Stimulated activated CD4-positive, alpha-beta T cell treated with anti-CD3 and anti-CD28 coated beads, TNF-alpha, amount 100 ng/mL, for 4 hours (primary cell): ENCODE measurements around the gene MCF2L.

ENCODE experiments used
- DNase-seq, 3 experiments: peaks; one replicate each; pipeline ENCODE4 v3.0.0-alpha.2; 2020; ENCODE audit warnings: low read depth in 3 of 3

The MCF2L gene

DNA sequence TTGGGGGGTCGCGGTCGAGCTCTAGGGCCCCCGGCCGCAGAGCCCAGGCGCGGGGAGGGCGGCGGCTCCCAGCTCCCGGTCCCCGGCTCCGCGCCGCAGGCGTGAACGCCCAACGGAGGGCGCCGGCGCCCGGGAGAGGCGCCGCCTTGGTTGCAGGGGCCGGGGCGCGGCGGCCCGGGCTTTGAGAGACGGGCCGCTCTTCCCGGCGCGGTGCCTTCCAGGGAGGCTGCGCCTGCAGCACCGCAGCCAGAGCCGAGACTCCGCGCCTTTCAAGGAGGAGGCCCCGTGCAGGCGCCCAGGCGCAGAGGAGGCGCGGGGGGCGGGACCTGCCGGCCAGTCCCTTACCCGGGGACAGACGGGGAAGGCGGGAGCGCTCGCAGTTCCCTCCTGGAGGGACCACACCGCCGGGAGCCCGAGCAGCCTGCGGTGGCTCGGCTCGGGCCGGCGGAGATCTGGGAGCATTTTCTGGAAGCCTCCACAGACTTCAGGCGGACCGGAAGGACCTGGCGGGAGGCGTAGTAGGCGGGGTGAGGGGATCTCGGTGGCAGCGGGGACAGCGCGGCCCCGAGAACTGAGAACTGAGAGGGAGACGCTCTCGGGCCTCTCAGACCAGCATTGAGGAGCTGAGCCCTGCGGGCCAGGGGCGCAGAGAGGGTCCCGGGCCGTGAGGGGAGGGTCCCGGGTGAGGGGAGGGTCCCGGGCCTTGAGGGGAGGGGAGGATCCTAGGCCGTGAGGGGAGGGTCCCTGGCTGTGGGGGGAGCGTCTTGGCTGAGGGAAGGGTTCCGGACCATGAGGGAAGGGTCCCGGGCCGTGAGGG, 25.5 kb upstream of the MCF2L start:
- DNase-seq, result peak in 2 of 3 experiments; percentile 7 to 14

DNA sequence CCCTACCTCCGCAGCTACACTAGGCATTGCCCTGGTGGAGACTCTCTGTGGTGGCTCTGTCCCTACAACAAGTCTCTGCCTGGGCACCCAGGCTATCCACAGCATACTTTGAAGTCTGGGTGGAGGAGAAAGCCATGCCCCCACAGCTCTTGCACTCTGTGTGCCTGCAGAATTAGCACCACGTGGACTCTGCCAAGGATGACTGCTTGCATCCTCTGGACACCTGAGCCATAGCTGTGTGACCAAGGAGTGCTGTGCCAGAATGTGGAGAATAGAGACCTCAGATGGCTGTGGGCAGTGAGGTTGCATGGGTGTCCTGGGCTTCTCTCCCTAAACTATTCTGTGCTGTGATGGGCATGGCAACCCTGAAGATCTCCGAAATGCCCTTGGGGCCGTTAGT, 21.2 kb upstream of the MCF2L start:
- no peak for DNase-seq

DNA sequence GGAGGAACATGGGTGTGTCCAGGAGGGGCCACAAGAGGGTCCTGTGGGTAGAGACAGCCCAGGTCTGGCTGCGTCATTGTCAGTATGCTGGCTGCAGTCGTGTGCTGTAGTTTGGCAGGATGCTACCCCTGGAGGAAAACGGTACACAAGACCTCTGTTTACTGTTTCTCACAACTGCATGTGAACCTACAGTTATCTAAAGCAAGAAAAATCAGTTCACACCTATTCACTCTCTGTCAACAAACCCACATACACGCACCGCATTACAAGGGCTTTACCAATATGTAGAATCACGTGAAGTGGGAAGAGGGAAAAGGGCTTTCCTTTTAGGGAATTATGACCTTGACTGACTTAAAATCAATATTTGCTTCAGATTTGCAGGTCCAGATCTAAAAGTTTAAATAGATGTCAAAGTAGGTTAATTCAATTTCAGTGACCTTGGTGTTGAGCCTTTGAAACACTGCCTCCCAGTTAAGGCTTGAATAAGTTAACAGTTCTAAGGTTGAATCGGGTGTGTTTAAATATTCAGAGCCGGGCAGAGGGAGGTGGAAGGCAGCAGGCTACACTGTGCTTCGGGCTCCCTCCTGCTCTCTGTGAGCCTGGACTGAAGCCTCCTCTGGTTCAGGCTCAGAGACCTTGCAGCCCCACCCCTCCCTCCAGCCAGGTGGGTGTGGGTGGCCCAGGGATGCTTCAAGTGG, 17.2 kb upstream of the MCF2L start:
- no peak for DNase-seq

- DNase-seq, result no peak
These were observed 16.1 kb upstream of the MCF2L start for GRCh38 chr13:112952759-112953551.

GRCh38 chr13:112953591-112954487, 15.2 kb upstream of the MCF2L start:
- no peak for DNase-seq

- DNase-seq, result no peak
These were observed 14.3 kb upstream of the MCF2L start for GRCh38 chr13:112954488-112955270.

- no peak for DNase-seq
These were observed 13.6 kb upstream of the MCF2L start for GRCh38 chr13:112955271-112955937.

DNA sequence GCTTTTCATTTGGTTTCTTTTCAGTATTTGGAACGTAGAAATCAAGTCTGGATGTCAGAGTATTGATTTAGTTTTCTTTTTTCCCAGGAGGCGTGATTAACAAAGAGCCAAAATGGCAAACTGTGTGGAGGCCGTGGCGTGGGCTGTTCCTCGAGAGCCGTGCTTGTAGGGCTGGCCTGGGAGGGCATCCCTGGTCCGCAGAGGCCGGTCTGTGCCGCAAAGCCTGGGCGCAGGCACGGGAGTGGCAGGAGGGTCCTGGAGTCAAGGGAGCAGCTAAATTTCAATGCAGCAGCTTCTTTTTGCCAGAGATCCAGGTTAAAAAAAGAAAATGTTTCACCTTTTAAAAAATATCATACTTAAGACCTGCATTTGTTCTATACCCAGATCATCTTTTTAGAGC, 13.1 kb upstream of the MCF2L start:
- no peak for DNase-seq

GRCh38 chr13:112956571-112957294, 12.3 kb upstream of the MCF2L start:
- DNase-seq, result no peak

DNA sequence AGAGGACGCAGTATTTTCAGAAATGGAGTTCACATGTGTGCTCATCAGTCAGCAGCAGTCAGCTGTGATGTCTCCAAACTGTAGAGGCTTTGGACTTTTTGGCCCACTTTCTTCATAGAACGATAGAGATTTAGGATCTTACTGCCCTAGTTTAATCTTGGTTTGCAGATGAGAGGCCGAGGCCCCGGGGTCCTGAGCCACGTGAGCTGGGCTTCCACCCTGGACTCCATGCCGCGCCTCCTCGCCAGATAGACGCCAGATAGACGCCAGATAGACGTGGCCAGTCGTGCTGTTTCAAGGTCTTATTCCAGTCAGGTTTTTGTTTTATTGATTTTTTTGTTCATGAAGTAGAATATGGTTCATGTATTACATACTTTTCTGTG, 11.7 kb upstream of the MCF2L start:
- no peak for DNase-seq

- no peak for DNase-seq
These were observed 10.7 kb upstream of the MCF2L start for GRCh38 chr13:112958127-112958989.

DNA sequence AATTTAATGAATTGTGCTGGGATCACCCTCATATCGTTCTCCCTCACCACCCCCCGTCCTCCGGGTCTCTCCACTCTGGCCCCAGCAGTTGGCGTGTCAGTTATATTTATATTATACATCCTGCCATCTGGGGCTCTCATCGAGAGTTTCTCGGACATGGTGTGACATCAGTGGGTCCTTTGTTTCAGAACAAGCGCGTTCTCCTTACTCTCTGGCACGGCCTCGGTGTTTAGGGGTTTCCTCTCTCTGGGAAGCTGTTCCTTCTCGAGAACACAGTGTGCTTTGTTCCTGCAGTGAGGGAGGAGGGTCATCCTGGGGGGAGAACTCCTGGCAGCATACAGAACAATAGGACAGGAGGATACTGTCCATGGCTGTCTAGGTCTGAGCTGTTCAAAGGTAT, 9.8 kb upstream of the MCF2L start:
- no peak for DNase-seq

- no peak for DNase-seq
These were observed 9.1 kb upstream of the MCF2L start for GRCh38 chr13:112959701-112960542.

- DNase-seq, result no peak
These were observed 8.3 kb upstream of the MCF2L start for GRCh38 chr13:112960706-112961105.

DNA sequence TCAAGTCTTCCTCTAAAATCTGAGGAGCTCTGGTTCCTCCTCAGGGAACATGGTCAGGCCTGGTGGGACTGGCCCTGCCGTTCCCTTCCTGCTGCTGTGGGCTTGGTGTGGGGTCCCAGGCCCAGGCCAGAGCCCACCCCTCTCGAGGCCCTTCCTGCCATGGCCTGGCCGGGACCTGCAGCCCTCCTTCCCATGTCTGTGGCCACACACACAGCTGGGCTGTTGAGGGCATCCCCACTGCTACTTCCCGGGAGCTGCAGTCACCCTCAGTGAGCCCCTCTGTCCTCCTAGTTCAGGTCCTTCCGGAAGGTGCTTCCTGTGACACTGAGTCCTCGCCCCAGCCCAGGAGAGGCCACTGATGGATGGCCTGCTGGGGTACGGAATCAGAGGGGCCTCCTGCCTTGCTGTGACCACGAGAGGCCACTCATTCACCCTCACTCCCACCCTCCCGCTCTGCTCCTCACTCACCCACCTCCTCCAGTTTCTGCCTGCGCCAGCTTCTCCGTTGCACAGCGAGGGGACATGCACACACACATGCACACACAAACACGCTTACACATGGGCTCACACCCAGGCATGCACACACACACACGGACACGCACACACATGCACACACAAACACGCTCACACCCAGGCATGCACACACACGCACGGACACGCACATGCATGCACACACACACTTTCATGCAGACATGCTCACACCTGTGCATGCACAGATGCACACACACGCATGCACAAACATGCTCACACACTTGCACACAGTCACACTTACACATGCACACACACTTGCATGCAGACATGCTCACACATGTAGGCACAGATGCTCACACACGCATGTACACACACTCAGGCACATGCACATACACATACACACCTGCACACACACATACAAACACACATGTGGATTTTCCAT, 7.3 kb upstream of the MCF2L start:
- DNase-seq, result no peak

GRCh38 chr13:112962396-112962795, 6.6 kb upstream of the MCF2L start:
- no peak for DNase-seq
